SW 1271 (cell line): Measurements from ENCODE around the gene CKAP4.
A peak's percentile ranks its signal among the peaks of the same experiment; 100 is the strongest.

Source experiments
- DNase-seq, 2 experiments: peaks; one replicate each; lab custom pipeline; 2025; lab: John Stamatoyannopoulos, UW

CKAP4 gene

GRCh38 chr12:106240821-106241220, 7.0 kb downstream of the CKAP4 start:
- DNase-seq = no peak

GRCh38 chr12:106239951-106240335, 7.9 kb downstream of the CKAP4 start:
- no peak for DNase-seq

- no peak for DNase-seq
Observed at GRCh38 chr12:106239241-106239950, 8.4 kb downstream of the CKAP4 start.

- no peak for DNase-seq
Observed at GRCh38 chr12:106238146-106238545, 9.7 kb downstream of the CKAP4 start.

GRCh38 chr12:106235770-106236169, 12.1 kb downstream of the CKAP4 start:
- no peak for DNase-seq

GRCh38 chr12:106234449-106234848, 13.4 kb downstream of the CKAP4 start:
- DNase-seq = no peak

- no peak for DNase-seq
Observed at GRCh38 chr12:106233011-106233410, 14.8 kb downstream of the CKAP4 start.

GRCh38 chr12:106229036-106229591, 18.7 kb downstream of the CKAP4 start:
- DNase-seq = no peak

- no peak for DNase-seq
Observed at GRCh38 chr12:106228320-106228710, 19.5 kb downstream of the CKAP4 start.

- DNase-seq = no peak
Observed at GRCh38 chr12:106227641-106228319, 20.0 kb downstream of the CKAP4 start.

GRCh38 chr12:106226884-106227640, 20.8 kb downstream of the CKAP4 start:
- DNase-seq = peak in 1 of 2 experiments; percentile 60

GRCh38 chr12:106224355-106224706, 23.5 kb downstream of the CKAP4 start:
- no peak for DNase-seq

GRCh38 chr12:106223485-106224354, 24.1 kb downstream of the CKAP4 start:
- DNase-seq = peak in 1 of 2 experiments; percentile 25

GRCh38 chr12:106220536-106220935, 27.3 kb downstream of the CKAP4 start:
- no peak for DNase-seq

GRCh38 chr12:106219043-106219442, 28.8 kb downstream of the CKAP4 start:
- no peak for DNase-seq

- no peak for DNase-seq
Observed at GRCh38 chr12:106217706-106218105, 30.1 kb downstream of the CKAP4 start.

- DNase-seq = no peak
Observed at GRCh38 chr12:106214571-106214970, 33.2 kb downstream of the CKAP4 start.

GRCh38 chr12:106213662-106214061, 34.2 kb downstream of the CKAP4 start:
- no peak for DNase-seq

- no peak for DNase-seq
Observed at GRCh38 chr12:106211973-106212372, 35.8 kb downstream of the CKAP4 start.

GRCh38 chr12:106205208-106206069, 42.4 kb downstream of the CKAP4 start:
- peak in 1 of 2 experiments; percentile 9 for DNase-seq

- DNase-seq = no peak
Observed at GRCh38 chr12:106204312-106204711, 43.5 kb downstream of the CKAP4 start.
